SK-N-SH (cell line): Measurements from ENCODE around the gene DMD. TPM values are rescaled to one million over a fixed set of nuclear protein-coding genes. Genes with fewer than 3 reads are reported as not detected.

ENCODE experiments used
- CTCF ChIA-PET: fragments of 300-600, 350-600 bp; formaldehyde crosslinking; extraction: SDS; loops from one replicate; lab custom pipeline; 2021; lab: Yijun Ruan, JAX
- POLR2A ChIA-PET: fragments of 350-600 bp; sonication (Branson Sonifier 250); formaldehyde crosslinking; extraction: SDS; loops from one replicate; lab custom pipeline; 2020; ENCODE audit warnings: antibody characterized with exemption, inconsistent platforms; lab: Yijun Ruan, JAX
- DNase-seq: peaks from one replicate; pipeline ENCODE4 v3.0.0; 2012
- H2AFZ ChIP-seq: fragments of 200-600 bp; sonication (generic); 2 replicates; pipeline ENCODE4 v1.8.1; 2016; ENCODE audit warnings: antibody characterized with exemption, mild to moderate bottlenecking, low read depth
- H3F3A ChIP-seq: fragments of 200-600 bp; sonication (generic); replicated peaks from 2 replicates; pipeline ENCODE3; 2016; ENCODE audit warnings: antibody characterized with exemption, mild to moderate bottlenecking; ENCODE audit not compliant: insufficient read depth
- H3K27ac ChIP-seq, 2 experiments: fragments of 200-500 bp in 1 of 2; fragments of 200-600 bp in 1 of 2; sonication (Bioruptor generic) in 1 of 2; sonication (generic), shearing (Covaris generic) in 1 of 2; 2 replicates each; pipeline versions ENCODE4 v1.5.1 to v1.6.1; 2014 to 2016; ENCODE audit warnings: low read depth in 2 of 2, inconsistent platforms in 1 of 2, low read length in 1 of 2, mild to moderate bottlenecking in 1 of 2, mixed read lengths in 1 of 2
- H3K27me3 ChIP-seq: fragments of 200-600 bp; sonication (generic), shearing (Covaris generic); 2 replicates; pipeline ENCODE4 v1.6.1; 2016; ENCODE audit warnings: mixed run types; ENCODE audit not compliant: insufficient read depth
- H3K36me3 ChIP-seq, 2 experiments: fragments of 200-500 bp in 1 of 2; fragments of 200-600 bp in 1 of 2; sonication (Bioruptor generic) in 1 of 2; sonication (generic) in 1 of 2; replicated peaks in 1 of 2; 2 replicates each; pipeline versions ENCODE3 to v1.5.1; 2014 to 2016; ENCODE audit warnings: low read length in 1 of 2, mild to moderate bottlenecking in 1 of 2; ENCODE audit not compliant: insufficient read depth in 2 of 2, control insufficient read depth in 1 of 2
- H3K4me1 ChIP-seq, 2 experiments: fragments of 200-500 bp in 1 of 2; fragments of 200-600 bp in 1 of 2; sonication (Bioruptor generic) in 1 of 2; sonication (generic), shearing (Covaris generic) in 1 of 2; 2 replicates each; pipeline versions ENCODE4 v1.5.1 to v1.6.1; 2014 to 2016; ENCODE audit warnings: low read depth in 1 of 2, low read length in 1 of 2, mixed run types in 1 of 2; ENCODE audit not compliant: insufficient read depth in 2 of 2, control insufficient read depth in 1 of 2
- H3K4me2 ChIP-seq: fragments of 200-600 bp; sonication (generic), shearing (Covaris generic); 2 replicates; pipeline ENCODE4 v1.6.1; 2017; ENCODE audit warnings: mixed run types
- H3K4me3 ChIP-seq, 2 experiments: fragments of 200-500 bp in 1 of 2; fragments of 200-600 bp in 1 of 2; sonication (Bioruptor generic) in 1 of 2; sonication (generic), shearing (Covaris generic) in 1 of 2; 2 replicates each; pipeline versions ENCODE4 v1.5.1 to v1.8.1; 2014 to 2016; ENCODE audit warnings: low read depth in 2 of 2, inconsistent platforms in 1 of 2, low read length in 1 of 2, mild to moderate bottlenecking in 1 of 2, mixed read lengths in 1 of 2, moderate library complexity in 1 of 2
- H3K79me2 ChIP-seq: fragments of 200-600 bp; sonication (generic); 2 replicates; pipeline ENCODE4 v1.8.1; 2017; ENCODE audit warnings: mild to moderate bottlenecking; ENCODE audit not compliant: insufficient read depth
- H3K9ac ChIP-seq: fragments of 200-600 bp; sonication (generic); 2 replicates; pipeline ENCODE4 v1.6.1; 2017; ENCODE audit warnings: mixed run types
- H3K9me2 ChIP-seq: fragments of 200-600 bp; sonication (generic); 2 replicates; pipeline ENCODE4 v1.6.1; 2017; ENCODE audit warnings: mixed run types
- H3K9me3 ChIP-seq: fragments of 200-600 bp; sonication (generic); 2 replicates; pipeline ENCODE4 v1.6.1; 2017; ENCODE audit warnings: mixed run types, mild to moderate bottlenecking, moderate library complexity
- H4K20me1 ChIP-seq: fragments of 200-600 bp; sonication (generic); 2 replicates; pipeline ENCODE4 v1.6.1; 2017; ENCODE audit warnings: mild to moderate bottlenecking, mixed run types; ENCODE audit not compliant: insufficient read depth
- ELF1 ChIP-seq: IDR thresholded peaks from 2 replicates; pipeline ENCODE4 v1.4.0; 2012
- EZH2phosphoT487 ChIP-seq: fragments of 200-600 bp; sonication (generic); IDR thresholded peaks from 2 replicates; pipeline ENCODE4 v1.6.1; 2017; ENCODE audit warnings: low read depth, mixed run types, mild to moderate bottlenecking, antibody characterized with exemption, moderate library complexity, borderline replicate concordance
- FOSL2 ChIP-seq: IDR thresholded peaks from 2 replicates; pipeline ENCODE4 v1.4.0; 2012; ENCODE audit warnings: low read depth, mild to moderate bottlenecking, moderate library complexity, borderline replicate concordance
- FOXJ3 ChIP-seq: sonication (generic); formaldehyde crosslinking; IDR thresholded peaks from 2 replicates; pipeline ENCODE4 v1.5.1; 2020; ENCODE audit warnings: mild to moderate bottlenecking, missing genetic modification reagents
- GATA2 ChIP-seq: sonication (generic); formaldehyde crosslinking; IDR thresholded peaks from 2 replicates; pipeline ENCODE4 v1.5.0; 2020; ENCODE audit warnings: mild to moderate bottlenecking, missing genetic modification reagents
- JUND ChIP-seq: IDR thresholded peaks from 2 replicates; pipeline ENCODE4 v1.4.0; 2012
- POLR2AphosphoS5 ChIP-seq: IDR thresholded peaks from 2 replicates; pipeline ENCODE4 v1.6.1; 2012; ENCODE audit warnings: low read depth, low read length
- RAD21 ChIP-seq: IDR thresholded peaks from 2 replicates; pipeline ENCODE4 v1.6.1; 2012; ENCODE audit warnings: mild to moderate bottlenecking, low read length
- RCOR1 ChIP-seq: fragments of 150-350 bp; IDR thresholded peaks from 2 replicates; pipeline ENCODE4 v1.6.1; 2017; ENCODE audit warnings: antibody characterized with exemption, low read length
- RXRA ChIP-seq: IDR thresholded peaks from 2 replicates; pipeline ENCODE4 v1.4.0; 2012; ENCODE audit warnings: low read depth, mild to moderate bottlenecking, borderline replicate concordance
- SIN3A ChIP-seq: IDR thresholded peaks from 2 replicates; pipeline ENCODE4 v1.6.1; 2012; ENCODE audit warnings: low read depth, mild to moderate bottlenecking, low read length, moderate library complexity, borderline replicate concordance
- SMC3 ChIP-seq: IDR thresholded peaks from 2 replicates; pipeline ENCODE4 v1.6.1; 2012; ENCODE audit warnings: low read depth, low read length, improper control_type of control experiment
- TCF12 ChIP-seq: IDR thresholded peaks from 2 replicates; pipeline ENCODE4 v1.4.0; 2012
- TEAD4 ChIP-seq: IDR thresholded peaks from 2 replicates; pipeline ENCODE4 v1.4.0; 2012; ENCODE audit warnings: mild to moderate bottlenecking, borderline replicate concordance; ENCODE audit not compliant: insufficient read depth
- WGBS: methylation state at CpG from one replicate; pipeline ENCODE4 v1.1.6; 2017; ENCODE audit warnings: low lambda C conversion rate; 5-methylcytosine and 5-hydroxymethylcytosine counted together
- polyA plus RNA-seq, 3 experiments: library from polyadenylated mRNA; depleted of rRNA; stranded (reverse); fragments of >200 nt; gene quantifications; 2 replicates each; pipeline ENCODE4 v1.2.3, GENCODE V29; 2012
- TF ChIP-seq, protein P1 (sequence below): IDR thresholded peaks from 2 replicates; pipeline ENCODE4; 2012
- TF ChIP-seq, protein P2 (sequence below): IDR thresholded peaks from 2 replicates; pipeline ENCODE4 v1.4.0; 2012; ENCODE audit warnings: low read depth
- TF ChIP-seq, protein P3 (sequence below): IDR thresholded peaks from 2 replicates; pipeline ENCODE4 v1.4.0; 2012; ENCODE audit warnings: low read depth, borderline replicate concordance

Gene DMD
- polyA plus RNA-seq, 1 of the 3 experiments (the other 2 are of a cell fraction): 3.9 TPM

DNA sequence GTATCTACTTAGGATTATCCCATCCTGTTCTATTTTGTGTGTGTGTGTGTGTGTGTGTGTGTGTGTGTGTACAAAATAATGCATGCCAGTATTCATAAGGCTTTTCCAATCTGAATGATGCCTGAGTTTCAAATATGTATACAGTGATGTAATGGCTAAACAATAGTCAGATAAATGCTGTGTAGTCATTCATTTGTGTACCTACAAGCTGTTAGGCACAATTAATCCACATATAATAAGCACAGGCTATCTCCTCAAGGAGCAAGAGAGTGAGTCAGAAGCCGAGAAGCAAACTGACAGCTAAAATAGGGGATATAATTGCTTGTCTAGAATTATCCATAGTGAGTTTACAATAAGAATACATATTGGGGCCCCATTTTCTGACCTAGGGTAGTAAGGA is 15.7 kb downstream of the DMD start:
- ChIA-PET CTCF (no interaction called here), POLR2A (no interaction called here)
- Histone ChIP-seq H3K4me3 (no peak overlapping the region), H3F3A (no peaks in the 10 kb centered on the region), H3K27me3 (no peaks in the 10 kb centered on the region), H2AFZ (no peak overlapping the region), H3K9me3 (no peaks in the 10 kb centered on the region), H3K4me1 (no peaks in the 10 kb centered on the region), H3K79me2 (no peaks in the 10 kb centered on the region), H3K9me2 (no peaks in the 10 kb centered on the region), H4K20me1 (no peaks in the 10 kb centered on the region), H3K9ac (no peak overlapping the region), H3K27ac (no peak overlapping the region), H3K36me3 (no peaks in the 10 kb centered on the region), H3K4me2 (no peak overlapping the region)
- 12% methylated on average over 1 of the region's 1 CpG for WGBS
- TF ChIP-seq SMC3 (no peak), GATA2 (CRISPR knock-in tag) (no peak), RCOR1 (no peak)
- TF ChIP-seq, protein P1, sequence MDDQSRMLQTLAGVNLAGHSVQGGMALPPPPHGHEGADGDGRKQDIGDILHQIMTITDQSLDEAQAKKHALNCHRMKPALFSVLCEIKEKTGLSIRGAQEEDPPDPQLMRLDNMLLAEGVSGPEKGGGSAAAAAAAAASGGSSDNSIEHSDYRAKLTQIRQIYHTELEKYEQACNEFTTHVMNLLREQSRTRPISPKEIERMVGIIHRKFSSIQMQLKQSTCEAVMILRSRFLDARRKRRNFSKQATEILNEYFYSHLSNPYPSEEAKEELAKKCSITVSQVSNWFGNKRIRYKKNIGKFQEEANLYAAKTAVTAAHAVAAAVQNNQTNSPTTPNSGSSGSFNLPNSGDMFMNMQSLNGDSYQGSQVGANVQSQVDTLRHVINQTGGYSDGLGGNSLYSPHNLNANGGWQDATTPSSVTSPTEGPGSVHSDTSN: no peak
- DNase-seq: no peak

DNA sequence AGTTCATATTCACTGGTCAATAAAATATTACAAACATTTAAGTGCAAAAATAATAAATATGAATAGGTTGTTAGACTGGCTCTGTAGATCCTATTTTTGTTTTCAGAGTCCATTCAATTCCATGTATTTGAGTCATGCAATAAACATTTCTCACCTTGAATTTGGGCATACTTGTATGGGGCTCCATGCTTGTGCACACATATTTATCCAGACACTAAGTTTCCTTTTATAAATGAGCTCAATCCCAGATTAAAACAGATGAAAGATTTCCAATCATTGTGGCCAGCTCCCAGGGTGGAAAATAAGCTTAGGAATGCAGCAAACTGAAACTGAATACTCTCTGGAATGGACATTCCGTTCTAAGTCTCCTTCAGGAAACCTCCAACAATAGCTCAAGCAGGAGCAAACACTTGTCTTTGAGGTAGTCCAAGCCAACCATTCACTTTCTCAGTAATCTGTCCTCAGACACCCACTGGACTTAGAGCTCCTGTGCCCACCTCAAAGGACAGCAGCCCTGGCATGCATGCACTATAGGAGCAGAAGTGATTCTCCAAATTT is 16.4 kb downstream of the DMD start:
- no peaks in the 10 kb centered on the region for H3K79me2 ChIP-seq
- H3K4me3 ChIP-seq: peak overlapping the region in 1 of 2 experiments; percentile 19; a peak in 1 of 4 replicates
- POLR2A ChIA-PET: no interaction called here
- H2AFZ ChIP-seq: no peak overlapping the region
- no peak overlapping the region for H3K9ac ChIP-seq
- no peaks in the 10 kb centered on the region for H3K36me3 ChIP-seq
- TF ChIP-seq, protein P2, sequence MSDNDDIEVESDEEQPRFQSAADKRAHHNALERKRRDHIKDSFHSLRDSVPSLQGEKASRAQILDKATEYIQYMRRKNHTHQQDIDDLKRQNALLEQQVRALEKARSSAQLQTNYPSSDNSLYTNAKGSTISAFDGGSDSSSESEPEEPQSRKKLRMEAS: no peak
- no peak for TF ChIP-seq RAD21
- no peak for TF ChIP-seq TEAD4
- TF ChIP-seq SIN3A: no peak
- TF ChIP-seq RXRA: no peak
- no peak for TF ChIP-seq TCF12
- no peak for TF ChIP-seq EZH2phosphoT487
- no peak for TF ChIP-seq FOSL2
- no peak for TF ChIP-seq FOXJ3 (CRISPR knock-in tag)
- TF ChIP-seq, protein P3, sequence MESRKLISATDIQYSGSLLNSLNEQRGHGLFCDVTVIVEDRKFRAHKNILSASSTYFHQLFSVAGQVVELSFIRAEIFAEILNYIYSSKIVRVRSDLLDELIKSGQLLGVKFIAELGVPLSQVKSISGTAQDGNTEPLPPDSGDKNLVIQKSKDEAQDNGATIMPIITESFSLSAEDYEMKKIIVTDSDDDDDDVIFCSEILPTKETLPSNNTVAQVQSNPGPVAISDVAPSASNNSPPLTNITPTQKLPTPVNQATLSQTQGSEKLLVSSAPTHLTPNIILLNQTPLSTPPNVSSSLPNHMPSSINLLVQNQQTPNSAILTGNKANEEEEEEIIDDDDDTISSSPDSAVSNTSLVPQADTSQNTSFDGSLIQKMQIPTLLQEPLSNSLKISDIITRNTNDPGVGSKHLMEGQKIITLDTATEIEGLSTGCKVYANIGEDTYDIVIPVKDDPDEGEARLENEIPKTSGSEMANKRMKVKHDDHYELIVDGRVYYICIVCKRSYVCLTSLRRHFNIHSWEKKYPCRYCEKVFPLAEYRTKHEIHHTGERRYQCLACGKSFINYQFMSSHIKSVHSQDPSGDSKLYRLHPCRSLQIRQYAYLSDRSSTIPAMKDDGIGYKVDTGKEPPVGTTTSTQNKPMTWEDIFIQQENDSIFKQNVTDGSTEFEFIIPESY: no peak
- TF ChIP-seq POLR2AphosphoS5: no peak
- no peak for TF ChIP-seq JUND
- no peak for TF ChIP-seq ELF1
- CTCF ChIA-PET: interaction anchor here (1.0 kb wide), 1 partner anchor 484 kb away, joined by 3 read pairs; no protein-coding TSS in a partner anchor
- H3K9me2 ChIP-seq: no peaks in the 10 kb centered on the region
- no peaks in the 10 kb centered on the region for H3K9me3 ChIP-seq
- H3F3A ChIP-seq: no peaks in the 10 kb centered on the region
- WGBS: 4% methylated on average over 1 of the region's 1 CpG
- no peaks in the 10 kb centered on the region for H4K20me1 ChIP-seq
- H3K27me3 ChIP-seq: no peaks in the 10 kb centered on the region
- no peak overlapping the region for H3K4me2 ChIP-seq
- no peaks in the 10 kb centered on the region for H3K4me1 ChIP-seq
- H3K27ac ChIP-seq: no peak overlapping the region
- no peak for DNase-seq
